ENCODE data around the gene SIRT3. TPM values are rescaled to one million over a fixed set of nuclear protein-coding genes. Genes with fewer than 3 reads are reported as not detected.
"Not testable (repeated sequence)": the region's sequence is repeated elsewhere in the genome, so short reads cannot be mapped to it uniquely, and the experiment has no call there.

SIRT3 gene
- total RNA-seq, 1 donor from 2014 or later: 36.4 TPM

DNA sequence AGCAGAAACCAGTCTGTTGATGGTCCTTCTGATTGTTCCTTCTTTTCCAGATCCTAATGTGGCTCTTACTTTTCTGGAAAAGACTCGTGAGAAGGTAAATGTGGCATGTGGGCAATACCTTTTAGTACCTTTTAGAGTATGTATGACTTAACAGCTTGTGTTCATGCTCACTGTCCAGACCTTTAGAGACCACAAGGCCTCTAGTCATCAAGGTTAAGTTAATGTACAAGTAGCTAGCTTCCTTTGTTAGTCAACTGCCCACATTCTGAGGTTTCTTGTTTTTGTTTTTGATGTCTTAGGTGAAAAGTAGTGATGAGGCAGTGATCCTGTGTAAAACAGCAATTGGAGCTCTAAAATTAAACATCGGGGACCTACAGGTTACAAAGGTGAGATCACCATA is 8.2 kb upstream of the SIRT3 start:
- peaks cover 82% of the 10 kb centered on the region for H3K36me3 ChIP-seq
- H3K4me3 ChIP-seq: no peak overlapping the region
- no peak overlapping the region for H3K27ac ChIP-seq (replicated peaks)
- DNase-seq: no peak
- H3K9me3 ChIP-seq (replicated peaks): no peaks in the 10 kb centered on the region
- no peak for TF ChIP-seq CTCF (IDR thresholded peaks at IDR 0.05; ENCODE audit: borderline replicate concordance)
- H3K27me3 ChIP-seq (ENCODE audit: low read depth): no peaks in the 10 kb centered on the region
- H3K4me1 ChIP-seq: peaks cover 21% of the 10 kb centered on the region
- intact Hi-C loops (cut with micrococcal nuclease): no loop called here

GRCh38 chr11:241634-242033 is 5.5 kb upstream of the SIRT3 start:
- Histone ChIP-seq H3K4me1 (peaks cover 47% of the 10 kb centered on the region), H3K36me3 (peaks cover 61% of the 10 kb centered on the region), H3K27ac (replicated peaks) (peak overlapping the region; percentile 86), H3K27me3 (ENCODE audit: low read depth) (no peaks in the 10 kb centered on the region), H3K9me3 (replicated peaks) (no peaks in the 10 kb centered on the region), H3K4me3 (peak overlapping the region; percentile 15)
- DNase-seq: no peak
- TF ChIP-seq CTCF (IDR thresholded peaks at IDR 0.05; ENCODE audit: borderline replicate concordance): no peak
- intact Hi-C loops (cut with micrococcal nuclease): no loop called here

- DNase-seq: no peak
- no peak overlapping the region for H3K4me3 ChIP-seq
- H3K4me1 ChIP-seq: peaks cover 57% of the 10 kb centered on the region
- H3K27ac ChIP-seq (replicated peaks): no peak overlapping the region
- peaks cover 50% of the 10 kb centered on the region for H3K36me3 ChIP-seq
- no peaks in the 10 kb centered on the region for H3K9me3 ChIP-seq (replicated peaks)
- no peak for TF ChIP-seq CTCF (IDR thresholded peaks at IDR 0.05; ENCODE audit: borderline replicate concordance)
- H3K27me3 ChIP-seq (ENCODE audit: low read depth): no peaks in the 10 kb centered on the region
- intact Hi-C loops (cut with micrococcal nuclease): no loop called here
These were observed 4.2 kb upstream of the SIRT3 start for GRCh38 chr11:240315-240714.

- DNase-seq; intact Hi-C loops (cut with micrococcal nuclease); H3K27me3 ChIP-seq (ENCODE audit: low read depth); H3K9me3 ChIP-seq (replicated peaks); H3K27ac ChIP-seq (replicated peaks): not testable (repeated sequence)
- Histone ChIP-seq H3K4me1 (peaks cover 67% of the 10 kb centered on the region), H3K4me3 (peak overlapping the region; percentile 99), H3K36me3 (peaks cover 30% of the 10 kb centered on the region)
These were observed 2.2 kb upstream of the SIRT3 start for GRCh38 chr11:238346-238745.

DNA sequence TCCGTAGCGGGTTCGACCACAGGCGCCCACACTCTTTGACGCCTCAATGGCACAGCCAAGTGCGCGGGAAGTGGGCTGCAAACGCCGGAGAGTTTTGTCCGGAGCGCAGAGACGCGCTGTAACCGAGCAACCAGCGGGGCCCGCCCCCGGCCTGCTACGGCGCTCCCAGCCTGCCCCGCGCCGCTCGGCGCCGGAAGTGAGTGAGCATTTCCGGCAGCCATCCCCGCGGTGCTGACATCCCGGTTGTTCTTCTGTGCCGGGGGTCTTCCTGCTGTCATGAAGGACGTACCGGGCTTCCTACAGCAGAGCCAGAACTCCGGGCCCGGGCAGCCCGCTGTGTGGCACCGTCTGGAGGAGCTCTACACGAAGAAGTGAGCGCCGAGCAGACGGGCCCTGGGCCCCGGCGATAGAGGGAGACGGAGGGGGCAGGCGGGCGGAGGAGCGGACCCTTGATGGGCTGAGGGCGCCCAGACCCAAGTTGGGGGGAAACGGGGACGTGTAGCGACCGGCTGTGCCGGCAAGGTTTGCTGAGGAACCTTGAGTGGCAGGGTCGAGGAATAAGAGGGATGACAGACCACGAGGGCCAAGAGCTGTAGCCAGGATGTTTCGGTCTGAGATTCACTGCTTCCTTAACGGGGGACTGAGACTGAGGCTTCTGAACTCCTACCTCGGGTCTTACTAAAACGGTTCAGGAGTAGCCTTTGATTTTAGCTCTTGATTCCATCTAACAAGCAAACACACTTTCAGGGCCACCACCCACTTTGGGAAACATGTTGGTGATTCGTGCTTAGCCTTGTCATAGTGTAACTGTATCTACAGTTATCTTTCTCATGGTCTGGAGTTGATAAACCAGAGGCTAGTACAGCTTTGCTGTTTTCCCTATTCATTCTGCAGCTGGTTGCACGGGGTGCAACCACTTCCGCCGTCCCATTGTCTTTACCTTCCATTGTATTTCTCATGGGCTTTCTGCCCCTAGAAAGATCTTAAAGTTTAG is 929 bp upstream of the SIRT3 start, which contains the start of gene PSMD13:
TSS of gene PSMD13 (plus strand) at position 203 of the 994 bp plus-strand sequence. CDS start at position 277, 74 bp downstream.
- H3K27ac ChIP-seq (replicated peaks): peak within 1 kb of the TSS; percentile 99
- no peaks in the 10 kb centered on the region for H3K9me3 ChIP-seq (replicated peaks)
- no peaks in the 10 kb centered on the region for H3K27me3 ChIP-seq (ENCODE audit: low read depth)
- peaks cover 26% of the 10 kb centered on the region for H3K36me3 ChIP-seq
- no peak for TF ChIP-seq CTCF (IDR thresholded peaks at IDR 0.05; ENCODE audit: borderline replicate concordance)
- peak; percentile 88 for DNase-seq
- intact Hi-C loops (cut with micrococcal nuclease): no loop called here
- H3K4me3 ChIP-seq: peak within 1 kb of the TSS; percentile 99
- H3K4me1 ChIP-seq: peaks cover 64% of the 10 kb centered on the region

DNA sequence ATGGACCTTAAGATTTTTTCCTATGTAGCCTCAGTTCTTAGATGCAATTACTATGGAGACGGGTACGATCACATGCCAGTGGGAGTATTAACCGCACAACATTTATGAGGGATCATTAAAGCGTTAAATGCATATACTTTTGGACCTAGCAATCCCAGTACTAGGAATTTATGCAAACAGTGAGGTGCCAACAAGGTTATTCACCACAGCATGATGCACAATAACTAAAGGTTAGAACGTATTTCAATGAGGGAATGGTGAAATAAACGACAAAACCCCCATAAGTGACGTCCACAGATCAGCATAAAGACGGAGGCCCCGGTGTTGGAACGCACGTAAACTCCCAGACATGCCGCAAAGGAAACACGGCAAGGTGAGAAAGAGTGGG is 539 bp downstream of the SIRT3 start:
- no peak for DNase-seq
- H3K9me3 ChIP-seq (replicated peaks): no peaks in the 10 kb centered on the region
- no peaks in the 10 kb centered on the region for H3K27me3 ChIP-seq (ENCODE audit: low read depth)
- H3K27ac ChIP-seq (replicated peaks): peak overlapping the region; percentile 99
- H3K4me1 ChIP-seq: peaks cover 51% of the 10 kb centered on the region
- TF ChIP-seq CTCF (IDR thresholded peaks at IDR 0.05; ENCODE audit: borderline replicate concordance): no peak
- peaks cover 14% of the 10 kb centered on the region for H3K36me3 ChIP-seq
- intact Hi-C loops (cut with micrococcal nuclease): no loop called here
- peak overlapping the region; percentile 99 for H3K4me3 ChIP-seq

All from left ventricle myocardium inferior (tissue), 1 donor.